MM.1S (cell line): ENCODE results near the gene IMPG1.

ENCODE experiments used
- DNase-seq: peaks from one replicate; pipeline ENCODE4 v3.0.0-alpha.2; 2015
- H2AFZ ChIP-seq: fragments of 300-600 bp; sonication (generic); 2 replicates; pipeline ENCODE4 v1.6.0; 2016; ENCODE audit warnings: antibody characterized with exemption, low read length
- H3F3A ChIP-seq: fragments of 300-600 bp; sonication (generic); 2 replicates; pipeline ENCODE4 v1.6.1; 2016; ENCODE audit warnings: mild to moderate bottlenecking, antibody characterized with exemption, low read length, moderate library complexity, mixed read lengths; ENCODE audit not compliant: insufficient read depth
- H3K27ac ChIP-seq: fragments of 300-600 bp; sonication (generic); 2 replicates; pipeline ENCODE4 v1.5.1; 2016; ENCODE audit warnings: mild to moderate bottlenecking, low read length
- H3K27me3 ChIP-seq: fragments of 300-600 bp; sonication (generic); replicated peaks from 2 replicates; pipeline ENCODE4 v1.6.0; 2016; ENCODE audit warnings: low read length; ENCODE audit not compliant: insufficient read depth
- H3K36me3 ChIP-seq: fragments of 300-600 bp; sonication (generic); replicated peaks from 2 replicates; pipeline ENCODE4 v1.6.1; 2016; ENCODE audit warnings: mild to moderate bottlenecking, low read length, mixed read lengths; ENCODE audit not compliant: insufficient read depth
- H3K4me1 ChIP-seq: fragments of 300-600 bp; sonication (generic); 2 replicates; pipeline ENCODE4 v1.6.1; 2016; ENCODE audit warnings: low read length, mixed read lengths
- H3K4me2 ChIP-seq: fragments of 300-600 bp; sonication (generic); 2 replicates; pipeline ENCODE4 v1.6.0; 2016; ENCODE audit warnings: low read depth, low read length
- H3K4me3 ChIP-seq: fragments of 300-600 bp; sonication (generic); 2 replicates; pipeline ENCODE4 v1.5.1; 2016; ENCODE audit warnings: low read length, mixed read lengths
- H3K79me2 ChIP-seq: fragments of 300-600 bp; sonication (generic); 2 replicates; pipeline ENCODE4 v1.6.1; 2016; ENCODE audit warnings: mixed run types, low read length, mixed read lengths
- H3K9ac ChIP-seq: fragments of 300-600 bp; sonication (generic); 2 replicates; pipeline ENCODE4 v1.6.1; 2016; ENCODE audit warnings: low read length, mixed read lengths
- H3K9me2 ChIP-seq: fragments of 300-600 bp; sonication (generic); replicated peaks from 2 replicates; pipeline ENCODE4 v1.6.1; 2016; ENCODE audit warnings: mild to moderate bottlenecking, low read length, mixed read lengths; ENCODE audit not compliant: insufficient read depth
- H3K9me3 ChIP-seq: fragments of 300-600 bp; sonication (generic); replicated peaks from 2 replicates; pipeline ENCODE4 v1.6.1; 2016; ENCODE audit warnings: mild to moderate bottlenecking, low read length, mixed read lengths; ENCODE audit not compliant: insufficient read depth
- H4K20me1 ChIP-seq: fragments of 300-600 bp; sonication (generic); 2 replicates; pipeline ENCODE4 v1.6.1; 2016; ENCODE audit warnings: mild to moderate bottlenecking, low read length, moderate library complexity, mixed read lengths; ENCODE audit not compliant: insufficient read depth
- EZH2 ChIP-seq: fragments of 300-600 bp; sonication (generic); optimal IDR thresholded peaks from 2 replicates; pipeline ENCODE3; 2017; ENCODE audit warnings: low read depth, mild to moderate bottlenecking, antibody characterized with exemption, low read length, mixed read lengths
- EZH2phosphoT487 ChIP-seq: fragments of 300-600 bp; sonication (generic); IDR thresholded peaks from 2 replicates; pipeline ENCODE4 v1.6.1; 2018; ENCODE audit warnings: antibody characterized with exemption, low read length
- TF ChIP-seq, protein P1 (sequence below): fragments of 300-600 bp; sonication (generic); IDR thresholded peaks from 2 replicates; pipeline ENCODE4 v1.5.1; 2016; ENCODE audit warnings: antibody characterized with exemption, low read length, mixed read lengths

IMPG1 gene

DNA sequence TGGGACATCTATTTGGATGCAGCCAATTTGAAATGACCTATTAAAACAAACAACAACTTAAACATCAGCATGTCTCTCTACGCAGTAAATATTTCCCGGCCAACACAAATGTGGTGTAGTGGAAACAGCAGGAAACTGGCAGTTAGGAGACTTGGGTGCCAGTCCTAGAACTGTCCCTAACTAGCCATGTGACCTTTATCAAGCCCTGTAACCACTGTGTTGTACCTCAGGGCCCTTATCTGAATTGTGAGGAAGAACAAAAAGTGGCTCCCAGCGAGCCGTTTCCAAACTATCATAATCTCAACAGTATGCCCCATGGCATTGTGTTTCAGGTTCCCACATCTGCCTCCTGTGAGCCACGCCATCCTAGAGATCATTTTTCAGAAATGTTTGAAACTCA is 124.5 kb downstream of the IMPG1 start:
- Histone ChIP-seq H3K27ac (no peak overlapping the region), H3K9ac (no peak overlapping the region), H3K79me2 (no peaks in the 10 kb centered on the region), H3K27me3 (no peaks in the 10 kb centered on the region), H2AFZ (no peak overlapping the region), H3K9me3 (no peaks in the 10 kb centered on the region), H3K36me3 (no peaks in the 10 kb centered on the region), H3K4me2 (no peak overlapping the region), H3K4me3 (no peak overlapping the region), H4K20me1 (no peaks in the 10 kb centered on the region), H3K4me1 (no peaks in the 10 kb centered on the region), H3K9me2 (no peaks in the 10 kb centered on the region), H3F3A (no peaks in the 10 kb centered on the region)
- TF ChIP-seq, protein P1, sequence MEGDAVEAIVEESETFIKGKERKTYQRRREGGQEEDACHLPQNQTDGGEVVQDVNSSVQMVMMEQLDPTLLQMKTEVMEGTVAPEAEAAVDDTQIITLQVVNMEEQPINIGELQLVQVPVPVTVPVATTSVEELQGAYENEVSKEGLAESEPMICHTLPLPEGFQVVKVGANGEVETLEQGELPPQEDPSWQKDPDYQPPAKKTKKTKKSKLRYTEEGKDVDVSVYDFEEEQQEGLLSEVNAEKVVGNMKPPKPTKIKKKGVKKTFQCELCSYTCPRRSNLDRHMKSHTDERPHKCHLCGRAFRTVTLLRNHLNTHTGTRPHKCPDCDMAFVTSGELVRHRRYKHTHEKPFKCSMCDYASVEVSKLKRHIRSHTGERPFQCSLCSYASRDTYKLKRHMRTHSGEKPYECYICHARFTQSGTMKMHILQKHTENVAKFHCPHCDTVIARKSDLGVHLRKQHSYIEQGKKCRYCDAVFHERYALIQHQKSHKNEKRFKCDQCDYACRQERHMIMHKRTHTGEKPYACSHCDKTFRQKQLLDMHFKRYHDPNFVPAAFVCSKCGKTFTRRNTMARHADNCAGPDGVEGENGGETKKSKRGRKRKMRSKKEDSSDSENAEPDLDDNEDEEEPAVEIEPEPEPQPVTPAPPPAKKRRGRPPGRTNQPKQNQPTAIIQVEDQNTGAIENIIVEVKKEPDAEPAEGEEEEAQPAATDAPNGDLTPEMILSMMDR, result no peak
- TF ChIP-seq EZH2phosphoT487, result no peak
- no peak for TF ChIP-seq EZH2
- DNase-seq, result no peak

DNA sequence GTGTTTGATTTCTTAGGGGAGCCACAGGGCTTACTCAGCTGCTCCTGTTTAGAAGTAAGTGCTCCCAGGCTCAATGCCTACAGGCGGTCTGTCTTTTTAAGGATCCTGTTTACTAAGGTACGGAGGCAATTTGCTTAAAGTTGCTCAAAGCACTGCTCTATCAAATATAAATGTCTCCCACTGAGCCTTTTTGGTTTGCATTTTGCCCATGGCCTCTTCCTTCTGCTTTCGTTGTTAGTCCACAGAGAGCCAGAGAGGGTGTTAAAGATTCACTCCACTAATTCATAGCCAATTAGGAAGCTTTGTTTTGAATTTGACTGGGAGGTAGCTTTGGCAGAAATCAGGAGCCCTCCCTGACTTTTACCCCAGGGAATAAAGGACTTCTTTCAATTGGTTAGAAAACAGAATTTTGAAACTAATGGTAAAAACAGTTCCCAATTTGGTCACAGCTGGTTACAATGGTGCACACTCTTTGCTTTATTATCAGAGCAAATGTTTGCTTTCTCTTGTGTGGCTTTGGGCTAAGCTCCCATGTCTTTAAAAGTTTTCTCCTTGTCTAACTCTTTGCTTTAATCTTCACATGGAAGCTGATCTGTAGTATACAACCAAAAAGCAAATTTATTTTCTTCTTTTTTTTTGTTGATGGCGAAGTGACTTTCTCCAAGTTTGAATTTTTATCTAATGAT is 126.2 kb downstream of the IMPG1 start:
- Histone ChIP-seq H3K79me2 (no peaks in the 10 kb centered on the region), H4K20me1 (no peaks in the 10 kb centered on the region), H3F3A (no peaks in the 10 kb centered on the region), H3K9ac (no peak overlapping the region), H3K4me2 (no peak overlapping the region), H3K27ac (no peak overlapping the region), H3K4me3 (no peak overlapping the region), H3K36me3 (no peaks in the 10 kb centered on the region), H3K4me1 (no peaks in the 10 kb centered on the region), H3K27me3 (no peaks in the 10 kb centered on the region), H3K9me2 (no peaks in the 10 kb centered on the region), H2AFZ (no peak overlapping the region), H3K9me3 (no peaks in the 10 kb centered on the region)
- TF ChIP-seq, protein P1, result no peak
- TF ChIP-seq EZH2, result no peak
- no peak for TF ChIP-seq EZH2phosphoT487
- no peak for DNase-seq

DNA sequence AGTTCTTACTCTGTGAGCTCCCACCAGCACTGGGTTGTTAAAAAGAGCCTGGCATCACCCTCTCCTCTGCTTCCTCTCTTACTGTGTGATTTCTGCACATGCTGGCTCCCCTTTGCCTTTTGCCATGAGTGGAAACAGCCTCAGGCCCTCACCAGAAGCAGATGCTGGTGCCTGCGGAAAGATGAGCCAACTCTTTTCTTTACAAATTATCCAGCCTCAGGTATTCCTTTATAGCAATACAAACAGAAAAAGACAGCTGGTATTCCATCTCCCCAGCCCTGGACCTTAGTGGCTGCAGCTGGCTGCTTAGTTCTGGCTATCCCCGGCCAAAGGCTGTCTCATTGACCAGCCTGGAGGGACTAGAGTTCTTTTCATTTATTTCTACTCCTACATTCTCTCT is 129.1 kb downstream of the IMPG1 start:
- H3K27ac ChIP-seq, result no peak overlapping the region
- H3K4me2 ChIP-seq, result no peak overlapping the region
- no peaks in the 10 kb centered on the region for H3F3A ChIP-seq
- no peaks in the 10 kb centered on the region for H3K9me2 ChIP-seq
- no peak overlapping the region for H3K4me3 ChIP-seq
- H3K36me3 ChIP-seq, result no peaks in the 10 kb centered on the region
- no peaks in the 10 kb centered on the region for H3K9me3 ChIP-seq
- TF ChIP-seq EZH2 (no peak), EZH2phosphoT487 (no peak)
- TF ChIP-seq, protein P1, result no peak
- H3K4me1 ChIP-seq, result no peaks in the 10 kb centered on the region
- no peak overlapping the region for H3K9ac ChIP-seq
- no peak overlapping the region for H2AFZ ChIP-seq
- H3K79me2 ChIP-seq, result no peaks in the 10 kb centered on the region
- DNase-seq, result no peak
- H3K27me3 ChIP-seq, result no peaks in the 10 kb centered on the region
- no peaks in the 10 kb centered on the region for H4K20me1 ChIP-seq
